Testis (tissue), 5 donors: Measurements from ENCODE around the gene CACNA1D. TPM values are rescaled to one million over a fixed set of nuclear protein-coding genes. Genes with fewer than 3 reads are reported as not detected.
"Not testable (repeated sequence)": the region's sequence is repeated elsewhere in the genome, so short reads cannot be mapped to it uniquely, and the experiment has no call there.

ENCODE experiments used
- DNase-seq: peaks from one replicate; pipeline ENCODE4 v3.0.0-alpha.2; 2019
- H3K27ac ChIP-seq, 2 donors: fragments of 200-600 bp; sonication (generic); one replicate each; pipeline ENCODE4 v1.5.1; 2019
- H3K27me3 ChIP-seq: fragments of 200-600 bp; sonication (generic); one replicate; pipeline ENCODE4 v1.5.1; 2019
- H3K36me3 ChIP-seq: fragments of 200-600 bp; sonication (generic); one replicate; pipeline ENCODE4 v1.5.1; 2017; ENCODE audit warnings: low read depth; ENCODE audit errors: missing control alignments
- H3K4me1 ChIP-seq: fragments of 200-600 bp; sonication (generic); one replicate; pipeline ENCODE4 v1.5.1; 2019
- H3K4me3 ChIP-seq, 2 donors: fragments of 200-600 bp; sonication (generic); one replicate each; pipeline ENCODE4 v1.5.1; 2017 to 2019
- H3K9me3 ChIP-seq: fragments of 200-600 bp; sonication (generic); one replicate; pipeline ENCODE4 v1.5.1; 2017
- POLR2A ChIP-seq: fragments of 450-650 bp; IDR thresholded peaks from one replicate; pipeline ENCODE4 v1.6.1; 2017; ENCODE audit warnings: antibody characterized with exemption, mild to moderate bottlenecking, moderate library complexity
- WGBS, 2 donors: methylation state at CpG; one replicate each; pipeline ENCODE4 v1.1.5; 2018; 5-methylcytosine and 5-hydroxymethylcytosine counted together
- intact Hi-C: fragments of 100-400 bp; cut with DNase I; formaldehyde crosslinking; loops from one replicate; pipeline ENCODE4 v1.15.1; 2023; ENCODE audit warnings: low total_unique reads
- long read RNA-seq, 2 donors: transcript quantifications; one replicate each; lab custom pipeline, GENCODE V29; 2026
- polyA plus RNA-seq: library from polyadenylated mRNA; stranded (reverse); fragments of 350-450 nt; fragmentation: Illumina TruSeq; extraction: RNeasy Lipid Tissue Mini Kit (QIAGEN cat#74804); gene quantifications from one replicate; pipeline ENCODE4 v1.2.3, GENCODE V29; 2014; ENCODE audit warnings: low read depth, low replicate concordance; ENCODE audit not compliant: insufficient read depth
- total RNA-seq, 2 donors: library from RNA; depleted of rRNA; stranded (reverse); fragments of >200 nt; gene quantifications; one replicate each; pipeline ENCODE4 v1.2.3, GENCODE V29; 2016
- TF ChIP-seq, protein P1 (sequence below), 3 experiments: fragments of 450-650 bp in 2 of 3; fragments of 200-600 bp in 1 of 3; sonication (generic) in 1 of 3; IDR thresholded peaks; one replicate each; pipeline ENCODE4 v1.5.1; 2016 to 2019; ENCODE audit warnings: antibody characterized with exemption in 3 of 3, mild to moderate bottlenecking in 2 of 3, moderate library complexity in 1 of 3

The CACNA1D gene
- total RNA-seq (10 to 100 TPM; 37.6 to 39.0 TPM), polyA plus RNA-seq (8.0 TPM)
- long read RNA-seq, donor 1, partial matches to known transcripts: 0 of 1 reads
- long read RNA-seq, donor 1, other reads (novel, unspliced or antisense): 0 of 1 reads
- long read RNA-seq, donor 2: 0 reads

DNA sequence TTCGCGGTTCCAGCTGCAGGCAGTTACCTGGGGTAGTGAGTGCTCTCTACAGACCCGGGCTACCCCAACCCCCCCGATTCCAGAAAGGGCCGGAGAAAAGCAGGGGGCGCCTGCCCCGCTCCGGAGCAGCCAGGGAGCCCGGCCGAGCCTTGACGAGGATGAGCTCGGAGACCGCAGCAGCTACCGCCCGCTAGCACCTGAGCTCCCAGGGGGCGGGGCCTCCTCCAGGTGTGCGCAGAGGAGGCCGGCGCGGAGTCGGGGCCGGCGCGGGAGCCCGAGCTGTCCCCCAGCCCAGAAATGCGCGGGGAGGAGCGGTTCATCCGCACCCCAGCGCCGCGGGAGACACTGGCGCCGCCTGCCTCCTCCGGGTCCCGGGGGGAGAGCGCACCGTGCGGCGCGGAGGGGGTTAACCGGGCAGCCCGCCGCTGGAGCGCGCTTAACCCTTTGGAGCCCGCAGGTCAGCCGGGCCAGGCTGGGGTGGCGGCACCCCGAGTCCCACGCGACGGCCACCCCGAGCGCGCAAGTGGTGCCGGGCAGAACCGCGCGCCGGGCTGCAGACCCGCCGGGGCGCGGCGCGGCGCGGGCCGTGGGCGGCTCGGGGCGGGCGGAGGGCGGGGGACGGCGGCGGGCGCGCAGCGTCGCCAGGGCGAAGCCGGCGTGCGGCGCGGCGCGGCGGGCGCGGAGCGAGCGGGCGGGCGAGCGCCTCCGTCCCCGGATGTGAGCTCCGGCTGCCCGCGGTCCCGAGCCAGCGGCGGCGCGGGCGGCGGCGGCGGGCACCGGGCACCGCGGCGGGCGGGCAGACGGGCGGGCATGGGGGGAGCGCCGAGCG is at the start of gene CACNA1D:
CACNA1D (plus strand) TSS at position 649 of the 829 bp plus-strand sequence. CDS start 556 bp downstream, outside the sequence.
- Histone ChIP-seq H3K27me3 (no peaks in the 10 kb centered on the region), H3K4me3 (peak within 1 kb of the TSS; percentile 55 to 69), H3K36me3 (no peaks in the 10 kb centered on the region), H3K4me1 (peaks cover 26% of the 10 kb centered on the region), H3K9me3 (no peaks in the 10 kb centered on the region), H3K27ac (peak within 1 kb of the TSS; percentile 58 to 68)
- intact Hi-C loops: no loop called here
- peak; percentile 48 for DNase-seq
- TF ChIP-seq, protein P1, sequence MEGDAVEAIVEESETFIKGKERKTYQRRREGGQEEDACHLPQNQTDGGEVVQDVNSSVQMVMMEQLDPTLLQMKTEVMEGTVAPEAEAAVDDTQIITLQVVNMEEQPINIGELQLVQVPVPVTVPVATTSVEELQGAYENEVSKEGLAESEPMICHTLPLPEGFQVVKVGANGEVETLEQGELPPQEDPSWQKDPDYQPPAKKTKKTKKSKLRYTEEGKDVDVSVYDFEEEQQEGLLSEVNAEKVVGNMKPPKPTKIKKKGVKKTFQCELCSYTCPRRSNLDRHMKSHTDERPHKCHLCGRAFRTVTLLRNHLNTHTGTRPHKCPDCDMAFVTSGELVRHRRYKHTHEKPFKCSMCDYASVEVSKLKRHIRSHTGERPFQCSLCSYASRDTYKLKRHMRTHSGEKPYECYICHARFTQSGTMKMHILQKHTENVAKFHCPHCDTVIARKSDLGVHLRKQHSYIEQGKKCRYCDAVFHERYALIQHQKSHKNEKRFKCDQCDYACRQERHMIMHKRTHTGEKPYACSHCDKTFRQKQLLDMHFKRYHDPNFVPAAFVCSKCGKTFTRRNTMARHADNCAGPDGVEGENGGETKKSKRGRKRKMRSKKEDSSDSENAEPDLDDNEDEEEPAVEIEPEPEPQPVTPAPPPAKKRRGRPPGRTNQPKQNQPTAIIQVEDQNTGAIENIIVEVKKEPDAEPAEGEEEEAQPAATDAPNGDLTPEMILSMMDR (IDR thresholded peaks at IDR 0.05): no peak
- TF ChIP-seq POLR2A: no peak
- WGBS, 2 donors: 1 to 10% methylated on average over 2 to 97 of the region's 122 CpGs

GRCh38 chr3:53457068-53457467 is 37.3 kb upstream of the CACNA1D start:
- no peak for DNase-seq

DNA sequence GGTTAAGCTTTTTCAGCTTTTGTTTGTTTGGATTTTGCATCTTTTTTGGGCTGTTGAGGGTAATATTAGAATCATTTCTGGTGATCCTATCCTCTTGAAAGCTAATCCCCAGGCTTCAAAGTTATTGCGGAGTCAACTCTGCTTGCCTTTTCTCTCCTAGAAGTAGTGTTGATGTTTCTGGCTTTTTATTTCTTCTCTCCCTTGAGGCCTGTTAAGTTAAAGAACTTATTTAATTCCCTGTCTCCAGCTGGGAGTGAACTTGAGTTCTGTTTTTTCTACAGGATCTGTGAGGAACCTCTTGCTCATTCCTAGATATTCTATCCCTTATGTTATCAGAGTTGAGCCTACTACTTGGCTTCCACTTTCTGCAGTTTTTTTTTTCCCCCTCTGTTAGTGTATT is 34.1 kb upstream of the CACNA1D start:
- Histone ChIP-seq H3K9me3 (no peaks in the 10 kb centered on the region), H3K4me3 (no peak overlapping the region), H3K36me3 (no peaks in the 10 kb centered on the region), H3K4me1 (no peaks in the 10 kb centered on the region), H3K27ac (no peak overlapping the region), H3K27me3 (no peaks in the 10 kb centered on the region)
- intact Hi-C loops: no loop called here
- DNase-seq: no peak
- no peak for TF ChIP-seq POLR2A
- TF ChIP-seq, protein P1 (IDR thresholded peaks at IDR 0.05): no peak
- WGBS, 2 donors: 69 to 82% methylated on average over 1 of the region's 1 CpG

More at GRCh38 chr3:53457068-53457467, 37.3 kb upstream of the CACNA1D start:
- H3K36me3 ChIP-seq: no peaks in the 10 kb centered on the region
- H3K4me1 ChIP-seq: no peaks in the 10 kb centered on the region
- intact Hi-C loops: no loop called here
- H3K4me3 ChIP-seq: no peak overlapping the region
- H3K27me3 ChIP-seq: no peaks in the 10 kb centered on the region
- H3K9me3 ChIP-seq: no peaks in the 10 kb centered on the region
- TF ChIP-seq, protein P1 (IDR thresholded peaks at IDR 0.05): no peak
- no peak for TF ChIP-seq POLR2A
- H3K27ac ChIP-seq: no peak overlapping the region

GRCh38 chr3:53464424-53464823 is 30.0 kb upstream of the CACNA1D start:
- H3K4me3 ChIP-seq: no peak overlapping the region
- intact Hi-C loops: no loop called here
- no peak overlapping the region for H3K27ac ChIP-seq
- DNase-seq: no peak
- TF ChIP-seq, protein P1 (IDR thresholded peaks at IDR 0.05): no peak
- no peak for TF ChIP-seq POLR2A
- H3K9me3 ChIP-seq: no peaks in the 10 kb centered on the region
- no peaks in the 10 kb centered on the region for H3K27me3 ChIP-seq
- H3K4me1 ChIP-seq: no peaks in the 10 kb centered on the region
- WGBS, 2 donors: 97 to 98% methylated on average over 3 of the region's 3 CpGs
- H3K36me3 ChIP-seq: no peaks in the 10 kb centered on the region

- WGBS, 2 donors: 82 to 87% methylated on average over 7 of the region's 7 CpGs
- DNase-seq, H3K36me3 ChIP-seq, H3K9me3 ChIP-seq, H3K27me3 ChIP-seq, intact Hi-C loops, H3K27ac ChIP-seq, H3K4me1 ChIP-seq, H3K4me3 ChIP-seq: not testable (repeated sequence)
Measured at GRCh38 chr3:53469758-53470157, 24.7 kb upstream of the CACNA1D start.
